Sigmoid colon (tissue), 7 donors: ENCODE measurements around the gene USP38. TPM values are rescaled to one million over a fixed set of nuclear protein-coding genes. Genes with fewer than 3 reads are reported as not detected.
"Not testable (repeated sequence)": the region's sequence is repeated elsewhere in the genome, so short reads cannot be mapped to it uniquely, and the experiment has no call there.

Experiments used
- DNase-seq: peaks from one replicate; pipeline ENCODE4 v3.0.0-alpha.2; 2019
- H3K27ac ChIP-seq, 4 donors: fragments of 200-600 bp; sonication (generic); one replicate each; pipeline ENCODE4 v1.5.1; 2016 to 2019; ENCODE audit warnings: mild to moderate bottlenecking in 1 of 4
- H3K27me3 ChIP-seq, 3 donors: fragments of 200-600 bp; sonication (generic); one replicate each; pipeline ENCODE4 v1.5.1; 2019; ENCODE audit warnings: mild to moderate bottlenecking in 1 of 3
- H3K36me3 ChIP-seq, 4 donors: fragments of 200-600 bp; sonication (generic); one replicate each; pipeline ENCODE4 v1.5.1; 2016 to 2019
- H3K4me1 ChIP-seq, 4 donors: fragments of 200-600 bp; sonication (generic); one replicate each; pipeline ENCODE4 v1.5.1; 2017 to 2019
- H3K4me3 ChIP-seq, 4 donors: fragments of 200-600 bp; sonication (generic); one replicate each; pipeline ENCODE4 v1.5.1; 2017 to 2019; ENCODE audit warnings: mild to moderate bottlenecking in 2 of 4, moderate library complexity in 1 of 4
- H3K9me3 ChIP-seq, 4 donors: fragments of 200-600 bp in 3 of 4; sonication (generic) in 3 of 4; one replicate each; pipeline versions ENCODE4 v1.5.1 to v1.6.1; 2013 to 2019
- CTCF ChIP-seq, 4 experiments: fragments of 450-650 bp in 3 of 4; fragments of 200-600 bp in 1 of 4; IDR thresholded peaks; one replicate each; pipeline ENCODE4 v1.5.1; 2016 to 2019; ENCODE audit warnings: antibody characterized with exemption in 4 of 4, mild to moderate bottlenecking in 3 of 4, moderate library complexity in 2 of 4
- EP300 ChIP-seq, 4 donors: sonication (generic); formaldehyde crosslinking; IDR thresholded peaks; one replicate each; pipeline ENCODE4 v1.6.1; 2017; ENCODE audit warnings: antibody characterized with exemption in 4 of 4
- POLR2A ChIP-seq, 2 donors: fragments of 450-650 bp; IDR thresholded peaks; one replicate each; pipeline ENCODE4 v1.6.1; 2016; ENCODE audit warnings: antibody characterized with exemption in 2 of 2, mild to moderate bottlenecking in 2 of 2, moderate library complexity in 2 of 2
- POLR2AphosphoS5 ChIP-seq, 4 donors: sonication (generic); formaldehyde crosslinking; IDR thresholded peaks; one replicate each; pipeline ENCODE4 v1.6.1; 2017; ENCODE audit warnings: antibody characterized with exemption in 4 of 4
- WGBS, 2 donors: extraction: QIAGEN DNeasy Blood & Tissue Kit; methylation state at CpG; one replicate each; pipeline ENCODE4 v1.1.7; 2013; 5-methylcytosine and 5-hydroxymethylcytosine counted together
- intact Hi-C: fragments of 100-400 bp; cut with DNase I; formaldehyde crosslinking; loops from one replicate; pipeline ENCODE4 v1.15.1; 2023
- polyA plus RNA-seq, 3 donors: library from polyadenylated mRNA; stranded (reverse); fragments of 200-250 nt; gene quantifications; one replicate each; pipeline ENCODE4 v1.2.3, GENCODE V29; 2013
- total RNA-seq, 4 donors: library from RNA; depleted of rRNA; stranded (reverse); fragments of >200 nt; gene quantifications; one replicate each; pipeline ENCODE4 v1.1.0, GENCODE V29; 2016
- donor health status: healthy with polysubstance abuse.
- donor health status: Bipolar disorder and iron deficiency.
- donor health status: healthy.

The USP38 gene
- total and polyA plus RNA-seq, 7 donors: 9.6 to 21.2 (median 16.3) TPM

- Histone ChIP-seq H3K4me1 (no peaks in the 10 kb centered on the region), H3K36me3 (no peaks in the 10 kb centered on the region), H3K9me3 (peaks cover 0 to 8% (median 2%) of the 10 kb centered on the region in 4 donors), H3K27me3 (no peaks in the 10 kb centered on the region), H3K4me3 (no peak overlapping the region), H3K27ac (no peak overlapping the region)
- intact Hi-C loops: no loop called here
- TF ChIP-seq POLR2AphosphoS5 (IDR thresholded peaks at IDR 0.05) (no peak), CTCF (IDR thresholded peaks at IDR 0.05) (no peak), POLR2A (IDR thresholded peaks at IDR 0.05) (no peak)
- 94 to 96% methylated on average over 2 of the region's 2 CpGs for WGBS, 2 donors
- DNase-seq: no peak
These were observed 27.9 kb upstream of the USP38 start for GRCh38 chr4:143156853-143157252.

GRCh38 chr4:143163614-143164013 is 21.1 kb upstream of the USP38 start:
- no peaks in the 10 kb centered on the region for H3K36me3 ChIP-seq
- no peak for DNase-seq
- no peaks in the 10 kb centered on the region for H3K27me3 ChIP-seq
- no peaks in the 10 kb centered on the region for H3K4me1 ChIP-seq
- TF ChIP-seq EP300 (IDR thresholded peaks at IDR 0.05) (no peak), POLR2AphosphoS5 (IDR thresholded peaks at IDR 0.05) (no peak), CTCF (IDR thresholded peaks at IDR 0.05) (no peak), POLR2A (IDR thresholded peaks at IDR 0.05) (no peak)
- intact Hi-C loops: no loop called here
- H3K9me3 ChIP-seq: peaks cover 0 to 3% (median 0%) of the 10 kb centered on the region in 4 donors
- H3K4me3 ChIP-seq: no peak overlapping the region
- H3K27ac ChIP-seq: no peak overlapping the region

- H3K27ac ChIP-seq, H3K36me3 ChIP-seq, H3K9me3 ChIP-seq, intact Hi-C loops, H3K4me1 ChIP-seq, DNase-seq, H3K4me3 ChIP-seq, H3K27me3 ChIP-seq: not testable (repeated sequence)
- WGBS, 2 donors: 94 to 95% methylated on average over 11 of the region's 11 CpGs
These were observed 18.0 kb upstream of the USP38 start for GRCh38 chr4:143166722-143167121.

GRCh38 chr4:143178923-143179322 is 5.8 kb upstream of the USP38 start:
- Histone ChIP-seq H3K4me3 (no peak overlapping the region), H3K9me3 (peaks cover 0 to 7% (median 0%) of the 10 kb centered on the region in 4 donors), H3K27me3 (no peaks in the 10 kb centered on the region), H3K27ac (no peak overlapping the region), H3K36me3 (no peaks in the 10 kb centered on the region), H3K4me1 (peaks cover 0 to 15% (median 3%) of the 10 kb centered on the region in 4 donors)
- WGBS, 2 donors: 19 to 73% methylated on average over 3 of the region's 3 CpGs
- intact Hi-C loops: no loop called here
- TF ChIP-seq EP300 (IDR thresholded peaks at IDR 0.05) (no peak), CTCF (IDR thresholded peaks at IDR 0.05) (no peak), POLR2AphosphoS5 (IDR thresholded peaks at IDR 0.05) (no peak), POLR2A (IDR thresholded peaks at IDR 0.05) (no peak)
- DNase-seq: no peak

GRCh38 chr4:143183513-143184216 is 1.1 kb upstream of the USP38 start:
- Histone ChIP-seq H3K4me1 (peaks cover 0 to 35% (median 23%) of the 10 kb centered on the region in 4 donors), H3K4me3 (peak overlapping the region; percentile 70 to 92 (median 82)), H3K27ac (peak overlapping the region; percentile 91 to 97 (median 92)), H3K27me3 (no peaks in the 10 kb centered on the region), H3K36me3 (peaks cover 0 to 3% (median 0%) of the 10 kb centered on the region in 4 donors), H3K9me3 (peaks cover 0 to 4% (median 0%) of the 10 kb centered on the region in 4 donors)
- TF ChIP-seq POLR2A (IDR thresholded peaks at IDR 0.05) (no peak), POLR2AphosphoS5 (IDR thresholded peaks at IDR 0.05) (no peak), EP300 (IDR thresholded peaks at IDR 0.05) (no peak), CTCF (IDR thresholded peaks at IDR 0.05) (no peak)
- no peak for DNase-seq
- intact Hi-C loops: no loop called here
- WGBS, 2 donors: 14 to 41% methylated on average over 9 of the region's 9 CpGs
